Heart left ventricle (tissue), 16 donors: Measurements from ENCODE around the gene ENKUR. TPM values are rescaled to one million over a fixed set of nuclear protein-coding genes. Genes with fewer than 3 reads are reported as not detected.
"Not testable (repeated sequence)": the region's sequence is repeated elsewhere in the genome, so short reads cannot be mapped to it uniquely, and the experiment has no call there.

Experiments used
- ATAC-seq, 4 donors: fragments of 200-7000 bp; cut with Tn5 transposase; one replicate each; pipeline ENCODE4 v1.9.1; 2020 to 2022; ENCODE audit warnings: moderate library complexity in 4 of 4, mild to moderate bottlenecking in 3 of 4, moderate number of reproducible peaks in 1 of 4
- DNase-seq, 5 donors: peaks; one replicate each; pipeline ENCODE4 v3.0.0-alpha.2; 2020
- H3K27ac ChIP-seq, 12 donors: fragments of 200-600 bp; sonication (generic) in 4 of 12; one replicate each; pipeline versions ENCODE4 v1.5.0 to v1.8.0; 2016 to 2022; ENCODE audit warnings: mild to moderate bottlenecking in 2 of 12
- H3K27me3 ChIP-seq, 9 donors: fragments of 200-600 bp; sonication (generic) in 2 of 9; one replicate each; pipeline versions ENCODE4 v1.5.1 to v1.8.0; 2016 to 2022; ENCODE audit warnings: mild to moderate bottlenecking in 3 of 9
- H3K36me3 ChIP-seq, 9 donors: fragments of 200-600 bp; sonication (generic) in 2 of 9; one replicate each; pipeline versions ENCODE4 v1.5.0 to v1.8.0; 2018 to 2022; ENCODE audit warnings: mild to moderate bottlenecking in 2 of 9
- H3K4me1 ChIP-seq, 12 donors: fragments of 200-600 bp; sonication (generic) in 4 of 12; one replicate each; pipeline versions ENCODE4 v1.5.0 to v1.8.0; 2016 to 2022; ENCODE audit warnings: mild to moderate bottlenecking in 3 of 12
- H3K4me3 ChIP-seq, 12 donors: fragments of 200-600 bp; sonication (generic) in 4 of 12; one replicate each; pipeline versions ENCODE4 v1.5.0 to v1.8.0; 2017 to 2022; ENCODE audit warnings: mild to moderate bottlenecking in 9 of 12, moderate library complexity in 4 of 12
- H3K9me3 ChIP-seq, 12 donors: fragments of 200-600 bp; sonication (generic) in 4 of 12; one replicate each; pipeline versions ENCODE4 v1.5.0 to v1.8.0; 2016 to 2022; ENCODE audit warnings: mild to moderate bottlenecking in 1 of 12
- POLR2A ChIP-seq, 2 donors: fragments of 450-650 bp; IDR thresholded peaks; one replicate each; pipeline ENCODE4 v1.6.1; 2017; ENCODE audit warnings: antibody characterized with exemption in 2 of 2, mild to moderate bottlenecking in 2 of 2, moderate library complexity in 2 of 2
- WGBS, 4 donors: extraction: QIAGEN DNeasy Blood & Tissue Kit in 2 of 4; methylation state at CpG; one replicate each; pipeline versions ENCODE4 v1.1.5 to v1.1.7; 2013 to 2018; 5-methylcytosine and 5-hydroxymethylcytosine counted together
- intact Hi-C, 10 donors: fragments of 100-400 bp; cut with DNase I; formaldehyde crosslinking; loops; one replicate each; pipeline versions ENCODE4 v1.11.1 to v1.14.2; 2022
- polyA plus RNA-seq, 2 donors: library from polyadenylated mRNA; stranded (reverse); fragments of 200-250 nt; gene quantifications; one replicate each; pipeline ENCODE4 v1.2.3, GENCODE V29; 2013
- total RNA-seq, 9 donors: library from RNA; depleted of rRNA in 2 of 9; stranded (reverse); fragments of >200 nt in 2 of 9; fragmentation: NEBNext Ultra II Directional in 3 of 9; extraction: Animal tissue kit (Norgen Biotek cat#: 25700) in 3 of 9; gene quantifications; one replicate each; pipeline versions ENCODE4 v1.1.0 to v1.2.4, GENCODE V29; 2016 to 2023
- TF ChIP-seq, protein P1 (sequence below), 12 donors: fragments of 200-600 bp; sonication (generic) in 4 of 12; IDR thresholded peaks; one replicate each; pipeline versions ENCODE4 v1.5.0 to v1.8.0; 2018 to 2022; ENCODE audit warnings: antibody characterized with exemption in 12 of 12, mild to moderate bottlenecking in 5 of 12
- donor health status: ischemic (EF 13 %, LVEDD 7.1; RV severe dilation, severe dysfunction).
- donor health status: healthy with polysubstance abuse.
- donor health status: DM: no; HTN: yes; CAD: no.
- donor health status: DM: no; HTN: no; CAD: no.
- donor health status: ischemic (EF 25% LVEDD 6.9; RV normal size, moderate dysfunction).
- donor health status: ischemic (EF 25% LVEDD 5.7; RV mildly dilated, moderate dysfunction).
- donor health status: healthy.
- donor health status: DM: yes; HTN: yes; CAD: no.
- donor health status: ischemic (EF 35%, LVEDD 5.7; RV mildly dilated, moderate dysfunction).
- donor health status: nonischemic (EF 11% LVEDD 7.7; RV severe dilation, severe dysfunction).
- donor health status: DM: yes; HTN: yes; CAD: no.
- donor health status: PGD.
- donor health status: ischemic (EF 29% LVEDD 5.4; RV normal size, mild dysfunction).
- donor health status: nonischemic (EF 23%, LVEDD 6.1; RV moderate dilation, normal function).

Gene ENKUR
- total and polyA plus RNA-seq, 11 donors = 0.12 to 0.20 (median 0.19) TPM; not detected in 7

DNA sequence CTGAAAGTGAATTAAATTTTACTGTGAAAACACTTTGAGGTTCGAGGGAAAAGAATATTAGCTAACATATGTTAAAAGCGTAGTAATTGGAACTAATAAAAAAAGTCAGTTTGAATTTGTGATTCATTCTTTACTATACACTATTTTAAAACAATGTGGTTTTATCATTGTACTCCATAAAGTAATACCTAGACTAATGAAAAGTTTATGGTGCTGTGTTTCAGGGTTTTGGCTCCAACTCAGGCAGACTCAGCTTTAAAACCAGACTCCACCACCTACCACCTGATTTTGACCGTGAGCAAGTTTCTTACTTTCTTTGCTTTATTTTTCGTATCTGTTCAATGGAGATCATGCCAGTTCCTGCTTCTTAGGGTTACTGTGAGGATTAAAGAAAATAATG lies 54.4 kb downstream of the ENKUR start:
- intact Hi-C loops = no loop called here
- Histone ChIP-seq H3K36me3 (no peaks in the 10 kb centered on the region), H3K4me1 (peaks cover 0 to 20% (median 4%) of the 10 kb centered on the region in 12 donors)

DNA sequence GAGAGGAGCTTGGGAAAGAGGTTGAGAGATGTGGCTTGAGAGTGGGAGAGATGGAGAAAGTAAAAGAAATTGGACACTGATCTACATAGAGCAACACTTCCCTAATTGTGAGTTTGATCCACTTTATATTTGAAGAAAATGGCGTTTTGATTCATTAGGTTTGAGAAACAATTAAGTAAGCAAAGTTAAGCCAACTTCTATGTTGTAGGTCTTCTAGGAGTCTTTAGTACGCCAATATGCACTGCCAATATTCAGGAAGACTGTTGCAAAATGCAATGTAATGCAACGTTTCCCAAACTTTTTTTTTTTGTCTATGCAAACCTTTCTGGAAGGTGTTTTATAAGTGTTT lies 56.6 kb downstream of the ENKUR start:
- peak overlapping the region in 11 of 12 donors; percentile 39 to 86 (median 75) for H3K27ac ChIP-seq
- intact Hi-C loops = loop anchor here in 3 of 10 donors (10.0 kb wide), 2 partner anchors 235 to 315 kb away; partner anchors contain the start of gene ARHGAP21 (in 3 of the 3)
- DNase-seq = no peak
- no peaks in the 10 kb centered on the region for H3K27me3 ChIP-seq
- WGBS, 4 donors = 60 to 84% (median 72%) methylated on average over 3 of the region's 3 CpGs
- TF ChIP-seq, protein P1, sequence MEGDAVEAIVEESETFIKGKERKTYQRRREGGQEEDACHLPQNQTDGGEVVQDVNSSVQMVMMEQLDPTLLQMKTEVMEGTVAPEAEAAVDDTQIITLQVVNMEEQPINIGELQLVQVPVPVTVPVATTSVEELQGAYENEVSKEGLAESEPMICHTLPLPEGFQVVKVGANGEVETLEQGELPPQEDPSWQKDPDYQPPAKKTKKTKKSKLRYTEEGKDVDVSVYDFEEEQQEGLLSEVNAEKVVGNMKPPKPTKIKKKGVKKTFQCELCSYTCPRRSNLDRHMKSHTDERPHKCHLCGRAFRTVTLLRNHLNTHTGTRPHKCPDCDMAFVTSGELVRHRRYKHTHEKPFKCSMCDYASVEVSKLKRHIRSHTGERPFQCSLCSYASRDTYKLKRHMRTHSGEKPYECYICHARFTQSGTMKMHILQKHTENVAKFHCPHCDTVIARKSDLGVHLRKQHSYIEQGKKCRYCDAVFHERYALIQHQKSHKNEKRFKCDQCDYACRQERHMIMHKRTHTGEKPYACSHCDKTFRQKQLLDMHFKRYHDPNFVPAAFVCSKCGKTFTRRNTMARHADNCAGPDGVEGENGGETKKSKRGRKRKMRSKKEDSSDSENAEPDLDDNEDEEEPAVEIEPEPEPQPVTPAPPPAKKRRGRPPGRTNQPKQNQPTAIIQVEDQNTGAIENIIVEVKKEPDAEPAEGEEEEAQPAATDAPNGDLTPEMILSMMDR (IDR thresholded peaks at IDR 0.05) = no peak
- no peak for TF ChIP-seq POLR2A (IDR thresholded peaks at IDR 0.05)
- peaks cover 0 to 20% (median 4%) of the 10 kb centered on the region in 12 donors for H3K4me1 ChIP-seq
- H3K4me3 ChIP-seq = no peak overlapping the region
- no peaks in the 10 kb centered on the region for H3K36me3 ChIP-seq
- no peaks in the 10 kb centered on the region for H3K9me3 ChIP-seq
- ATAC-seq = no peak

More for the DNA sequence above, 54.4 kb downstream of the ENKUR start:
- DNase-seq (no peak), ATAC-seq (no peak)
- Histone ChIP-seq H3K27ac (no peak overlapping the region), H3K27me3 (no peaks in the 10 kb centered on the region), H3K4me3 (no peak overlapping the region), H3K9me3 (no peaks in the 10 kb centered on the region)
- 92 to 96% (median 94%) methylated on average over 4 of the region's 4 CpGs for WGBS, 4 donors
- TF ChIP-seq, protein P1 (IDR thresholded peaks at IDR 0.05) = no peak
- TF ChIP-seq POLR2A (IDR thresholded peaks at IDR 0.05) = no peak

GRCh38 chr10:24958721-24959381 lies 57.1 kb downstream of the ENKUR start:
- ATAC-seq (peak; percentile 80 to 93 (median 92)), DNase-seq (peak in 3 of 5 donors; percentile 45 to 47 (median 46))
- Histone ChIP-seq H3K27me3 (no peaks in the 10 kb centered on the region), H3K9me3 (no peaks in the 10 kb centered on the region), H3K36me3 (no peaks in the 10 kb centered on the region), H3K27ac (peak overlapping the region; percentile 39 to 86 (median 74)), H3K4me1 (peaks cover 0 to 18% (median 4%) of the 10 kb centered on the region in 12 donors), H3K4me3 (peak overlapping the region in 1 of 12 donors; percentile 1)
- WGBS, 4 donors = 34 to 43% (median 38%) methylated on average over 5 of the region's 5 CpGs
- TF ChIP-seq, protein P1 (IDR thresholded peaks at IDR 0.05) = no peak
- no peak for TF ChIP-seq POLR2A (IDR thresholded peaks at IDR 0.05)
- intact Hi-C loops = loop anchor here in 3 of 10 donors (10.0 kb wide), 2 partner anchors 234 to 314 kb away; partner anchors contain the start of gene ARHGAP21 (in 3 of the 3)

DNA sequence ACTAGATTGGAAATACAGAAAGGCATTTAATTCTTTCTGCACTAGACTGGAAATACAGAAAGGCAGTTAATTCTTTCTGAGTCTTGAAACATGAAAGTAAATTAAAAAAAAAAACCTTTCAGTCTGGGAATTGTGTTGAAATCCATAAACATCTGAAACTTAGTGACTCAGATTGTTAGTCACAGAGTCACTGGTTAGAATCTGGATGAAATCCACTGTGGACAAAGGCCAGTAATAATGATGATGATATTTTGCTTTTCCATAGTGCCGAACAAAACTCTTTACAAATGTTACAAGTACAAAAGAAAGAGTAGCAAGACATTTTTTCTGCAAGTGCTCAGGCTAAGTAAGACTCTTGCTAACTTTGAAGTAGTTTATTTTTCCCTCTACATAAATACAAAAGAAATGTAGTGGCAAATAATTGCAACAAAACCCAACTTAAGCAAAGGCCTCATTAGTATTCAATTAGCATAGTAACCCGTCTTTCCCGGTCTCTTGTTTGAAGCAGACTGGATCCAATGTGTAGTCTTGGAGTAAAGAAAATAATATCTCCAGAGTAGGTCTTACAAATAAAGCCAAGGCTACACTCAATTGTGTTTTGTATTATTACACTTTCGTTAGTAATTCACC lies 57.8 kb downstream of the ENKUR start:
- WGBS, 4 donors = 60 to 71% (median 69%) methylated on average over 4 of the region's 4 CpGs
- Histone ChIP-seq H3K27me3 (no peaks in the 10 kb centered on the region), H3K4me1 (peaks cover 0 to 20% (median 4%) of the 10 kb centered on the region in 12 donors), H3K4me3 (no peak overlapping the region), H3K9me3 (no peaks in the 10 kb centered on the region), H3K27ac (peak overlapping the region; percentile 39 to 86 (median 74)), H3K36me3 (no peaks in the 10 kb centered on the region)
- DNase-seq (no peak), ATAC-seq (peak; percentile 33 to 74 (median 63))
- TF ChIP-seq, protein P1 (IDR thresholded peaks at IDR 0.05) = no peak
- no peak for TF ChIP-seq POLR2A (IDR thresholded peaks at IDR 0.05)
- intact Hi-C loops = loop anchor here in 3 of 10 donors (10.0 kb wide), 2 partner anchors 233 to 313 kb away; partner anchors contain the start of gene ARHGAP21 (in 3 of the 3)

- not testable (repeated sequence) for H3K27me3 ChIP-seq, H3K9me3 ChIP-seq, H3K36me3 ChIP-seq, H3K4me3 ChIP-seq, DNase-seq, ATAC-seq
- intact Hi-C loops = loop anchor here in 3 of 10 donors (10.0 kb wide), 2 partner anchors 233 to 313 kb away; partner anchors contain the start of gene ARHGAP21 (in 3 of the 3)
- H3K27ac ChIP-seq = peak overlapping the region in 10 of 12 donors; percentile 16 to 86 (median 72)
- H3K4me1 ChIP-seq = peaks cover 0 to 22% (median 6%) of the 10 kb centered on the region in 12 donors
- WGBS, 4 donors = 81 to 90% (median 84%) methylated on average over 6 of the region's 6 CpGs
Measured at GRCh38 chr10:24957624-24958051, 58.3 kb downstream of the ENKUR start.
